WI38 (cell line): ENCODE measurements around the gene IL10.

ENCODE experiments used
- H3K4me3 ChIP-seq: 2 replicates; pipeline ENCODE4 v1.5.1; 2011; ENCODE audit warnings: low read depth, mild to moderate bottlenecking, control low read depth, low read length
- CTCF ChIP-seq: IDR thresholded peaks from 2 replicates; pipeline ENCODE4 v1.5.1; 2012; ENCODE audit warnings: low read depth, mild to moderate bottlenecking, control low read depth, low read length

The IL10 gene

GRCh38 chr1:206732508-206732907 is 39.8 kb downstream of the IL10 start:
- no peak overlapping the region for H3K4me3 ChIP-seq
- no peak for TF ChIP-seq CTCF

GRCh38 chr1:206729507-206729906 is 42.8 kb downstream of the IL10 start:
- H3K4me3 ChIP-seq = no peak overlapping the region
- no peak for TF ChIP-seq CTCF

GRCh38 chr1:206729050-206729449 is 43.2 kb downstream of the IL10 start:
- H3K4me3 ChIP-seq = no peak overlapping the region
- no peak for TF ChIP-seq CTCF

GRCh38 chr1:206728697-206728987 is 43.7 kb downstream of the IL10 start:
- H3K4me3 ChIP-seq = no peak overlapping the region
- no peak for TF ChIP-seq CTCF

- no peak for TF ChIP-seq CTCF
- no peak overlapping the region for H3K4me3 ChIP-seq
These were observed 44.2 kb downstream of the IL10 start for GRCh38 chr1:206727981-206728696.

GRCh38 chr1:206725109-206725963 is 47.0 kb downstream of the IL10 start:
- no peak overlapping the region for H3K4me3 ChIP-seq
- TF ChIP-seq CTCF = peak; percentile 66

- no peak overlapping the region; the same call in 1 of the 2 replicates for H3K4me3 ChIP-seq
- TF ChIP-seq CTCF = no peak
These were observed 48.4 kb downstream of the IL10 start for GRCh38 chr1:206723805-206724472.
